Measurements from ENCODE around the gene CPLX1.

GRCh38 chr4:828641-829271 lies 2.8 kb upstream of the CPLX1 start:
- TF ChIP-seq CTCF (optimal IDR thresholded peaks at IDR 0.05 in 1 of 3, IDR thresholded peaks at IDR 0.05 in 1 of 3, conservative IDR thresholded peaks at IDR 0.05 in 1 of 3; ENCODE audit: extremely low read depth in 1 of 3, insufficient read depth in 2 of 3, low read length in 3 of 3): peak in 2 of 3 experiments; percentile 8 to 9
- no peak for TF ChIP-seq EZH2 (IDR thresholded peaks at IDR 0.05; ENCODE audit: low read length)

All from keratinocyte (primary cell).